NCI-H774 (cell line): ENCODE measurements around the gene ITPRIPL1.
A peak's percentile ranks its signal among the peaks of the same experiment; 100 is the strongest.

ENCODE experiments used
- DNase-seq: peaks from one replicate; lab custom pipeline; 2025; lab: John Stamatoyannopoulos, UW

The ITPRIPL1 gene

DNA sequence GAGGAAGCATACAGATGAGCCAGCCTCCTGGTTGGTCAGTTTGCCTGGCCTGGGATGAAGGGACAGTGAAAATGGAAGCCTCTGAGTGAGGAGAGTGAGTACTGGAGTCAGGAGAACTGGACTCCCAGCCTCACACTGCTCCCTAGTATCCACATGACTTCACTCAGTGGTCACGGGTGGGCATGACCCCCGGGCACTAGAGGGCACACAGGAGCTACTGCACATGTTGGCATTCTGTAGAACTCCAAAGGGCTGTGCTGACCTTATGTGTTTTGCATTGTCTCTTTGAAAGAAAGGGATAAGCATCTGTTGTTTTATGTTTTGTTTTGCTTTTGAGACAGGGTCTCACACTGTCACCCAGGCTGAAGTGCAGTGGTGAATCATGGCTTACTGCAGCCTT, 34.2 kb downstream of the ITPRIPL1 start:
- no peak for DNase-seq

DNA sequence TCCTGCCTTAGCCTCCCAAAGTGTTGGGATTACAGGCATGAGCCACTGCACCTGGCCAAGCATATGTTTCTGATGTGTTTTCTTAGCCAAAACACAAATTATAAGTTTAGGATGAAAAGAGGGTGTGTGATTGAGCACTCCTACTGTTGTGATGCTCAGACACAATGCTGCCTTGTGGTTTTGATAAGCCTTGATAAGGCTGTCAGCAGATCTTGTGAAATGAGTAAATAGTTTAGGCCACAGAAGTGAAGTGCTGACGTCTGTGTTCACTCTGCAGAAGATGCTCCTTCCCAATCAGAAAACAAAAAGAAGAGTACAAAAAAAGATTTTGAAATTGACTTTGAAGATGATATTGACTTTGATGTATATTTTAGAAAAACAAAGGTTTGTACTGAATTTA, 34.7 kb downstream of the ITPRIPL1 start:
- no peak for DNase-seq

DNA sequence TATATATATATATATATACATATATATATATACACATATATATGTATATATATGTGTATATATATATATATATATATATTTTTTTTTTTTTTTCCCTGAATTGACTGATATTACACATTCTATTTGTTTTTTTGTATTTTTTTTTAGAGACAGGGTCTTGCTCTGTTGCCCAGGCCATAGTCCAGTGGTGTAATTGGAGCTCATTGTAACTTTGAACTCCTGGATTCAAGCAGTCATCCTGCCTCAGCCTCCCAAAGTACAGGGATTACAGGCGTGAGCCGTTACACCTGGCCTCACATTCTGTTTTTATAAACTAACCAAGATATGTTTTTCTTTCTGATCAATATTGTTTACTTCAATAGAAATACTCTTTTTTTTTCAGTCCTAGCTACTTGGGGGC, 36.6 kb downstream of the ITPRIPL1 start:
- no peak for DNase-seq

DNA sequence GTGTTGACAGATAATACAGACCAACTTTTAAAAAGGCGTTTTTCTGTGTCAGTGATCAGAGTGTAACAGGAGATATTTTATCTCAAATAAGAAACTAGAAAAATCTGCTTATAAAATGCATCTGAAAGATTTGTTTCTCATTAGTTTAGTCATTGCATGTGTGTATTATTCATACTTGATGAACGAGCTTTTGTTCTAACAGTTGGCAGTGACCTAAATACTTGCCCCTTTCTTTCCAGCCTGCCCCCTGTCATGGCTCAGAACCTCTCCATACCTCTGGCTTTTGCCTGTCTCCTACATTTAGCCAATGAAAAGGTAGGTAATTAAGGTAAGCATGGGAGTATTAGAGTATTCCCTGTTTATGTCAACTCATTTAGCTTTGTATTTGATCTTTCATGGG, 44.1 kb downstream of the ITPRIPL1 start:
- DNase-seq, result no peak

DNA sequence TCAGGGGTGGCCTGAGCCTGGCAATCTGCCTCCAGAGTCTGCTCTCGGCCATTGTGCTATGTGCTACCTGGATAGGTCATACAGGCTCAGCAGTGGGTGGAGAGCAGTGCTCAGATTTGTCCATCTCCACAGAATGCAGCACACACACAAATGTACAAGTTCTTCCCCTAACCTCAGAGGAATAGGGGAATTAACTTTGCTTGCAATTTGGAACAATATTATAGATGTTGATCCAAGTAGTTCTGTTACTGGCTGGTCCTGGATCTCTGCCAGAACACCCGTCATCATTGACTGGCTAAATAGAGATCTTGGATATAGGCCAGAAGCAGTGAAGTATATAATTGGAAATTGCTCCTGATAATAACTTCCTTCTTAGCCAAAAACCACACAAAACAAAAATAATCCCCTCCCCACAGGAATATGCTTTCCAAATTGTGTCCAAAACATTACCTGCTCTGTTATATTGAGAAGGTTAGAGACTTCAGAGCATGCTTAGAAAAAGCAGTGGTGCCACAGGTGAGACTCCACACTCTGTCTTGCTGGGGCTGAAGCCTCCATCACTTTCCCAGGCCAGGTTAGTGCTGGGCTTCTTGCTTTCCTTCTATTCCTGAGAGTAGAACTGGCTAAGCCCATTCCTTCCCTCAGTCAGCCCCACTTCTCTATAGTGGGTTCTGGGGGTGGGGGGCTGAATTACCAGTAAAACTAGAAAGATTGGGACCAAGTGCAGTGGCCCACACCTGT, 49.3 kb downstream of the ITPRIPL1 start:
- DNase-seq, result peak; percentile 60
